GM08714 (cell line): ENCODE data around the gene CERKL.
A peak's percentile ranks its signal among the peaks of the same experiment; 100 is the strongest.

Experiments used
- H3K4me3 ChIP-seq: fragments of 200-500 bp; sonication (Bioruptor generic); 2 replicates; pipeline ENCODE4 v1.5.1; 2014; ENCODE audit warnings: mild to moderate bottlenecking, low read length, inconsistent platforms
- ZNF274 ChIP-seq: IDR thresholded peaks from 2 replicates; pipeline ENCODE4 v1.6.1; 2012; ENCODE audit warnings: mild to moderate bottlenecking, low read depth, low read length

Gene CERKL

DNA sequence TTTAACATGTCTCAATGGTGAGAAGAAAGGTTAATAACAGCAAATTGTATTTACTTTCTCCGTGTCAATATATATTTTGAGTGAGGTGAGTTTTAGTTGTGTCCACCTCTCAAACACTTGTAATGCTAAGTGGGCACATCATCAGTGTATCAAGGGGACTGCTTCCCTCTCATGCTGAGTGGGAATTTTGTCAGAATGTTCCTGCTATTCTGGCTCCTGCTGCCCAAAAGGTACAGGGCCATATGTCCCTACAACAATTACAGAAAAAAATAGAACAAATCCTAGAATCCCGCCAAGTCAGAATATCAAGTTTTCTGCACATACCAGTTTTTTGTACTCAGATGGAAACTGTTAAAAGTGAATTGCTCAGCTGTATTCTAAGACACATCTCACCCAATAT lies 5.4 kb upstream of the CERKL start:
- no peak for TF ChIP-seq ZNF274
- H3K4me3 ChIP-seq = no peak overlapping the region

DNA sequence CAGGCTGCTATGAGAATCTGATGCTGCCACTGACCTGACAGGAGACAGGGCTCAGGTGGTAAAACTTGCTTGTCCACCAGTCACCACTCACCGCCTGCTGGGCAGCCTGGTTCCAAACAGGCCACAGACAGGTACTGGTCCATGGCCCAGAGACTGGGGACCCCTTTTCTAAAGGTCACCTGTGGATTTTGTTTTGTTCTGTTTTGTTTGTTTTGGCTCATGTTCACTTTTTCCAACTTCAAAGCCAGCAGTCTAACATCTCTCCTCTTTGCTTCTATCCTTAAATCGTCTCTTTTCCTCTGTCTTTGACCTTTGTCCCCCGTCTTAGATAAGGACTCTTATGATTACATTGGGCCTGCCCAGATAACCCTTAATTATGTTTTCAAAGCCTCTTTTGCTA lies 3.3 kb upstream of the CERKL start:
- no peak overlapping the region for H3K4me3 ChIP-seq
- no peak for TF ChIP-seq ZNF274

DNA sequence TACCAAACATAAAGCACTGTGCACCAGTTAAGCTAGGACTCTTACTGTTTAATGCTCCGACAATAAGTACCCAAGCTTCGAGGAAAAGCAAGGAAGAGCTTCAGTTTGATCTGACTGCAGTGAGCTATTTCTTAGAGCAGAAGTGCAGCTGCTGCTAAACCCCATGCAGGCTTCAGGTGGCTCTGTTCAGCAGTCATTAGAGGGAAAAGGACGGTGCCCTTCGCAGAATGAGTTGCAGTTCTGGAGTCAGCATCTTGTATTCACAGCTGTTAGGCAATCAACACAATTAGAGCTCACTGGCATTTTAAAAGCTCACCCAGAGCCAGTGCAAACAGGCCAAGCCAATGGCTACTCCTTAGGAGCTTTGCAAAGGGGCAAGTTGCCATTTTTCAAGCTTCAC lies 1.5 kb upstream of the CERKL start:
- H3K4me3 ChIP-seq = no peak overlapping the region
- TF ChIP-seq ZNF274 = no peak

DNA sequence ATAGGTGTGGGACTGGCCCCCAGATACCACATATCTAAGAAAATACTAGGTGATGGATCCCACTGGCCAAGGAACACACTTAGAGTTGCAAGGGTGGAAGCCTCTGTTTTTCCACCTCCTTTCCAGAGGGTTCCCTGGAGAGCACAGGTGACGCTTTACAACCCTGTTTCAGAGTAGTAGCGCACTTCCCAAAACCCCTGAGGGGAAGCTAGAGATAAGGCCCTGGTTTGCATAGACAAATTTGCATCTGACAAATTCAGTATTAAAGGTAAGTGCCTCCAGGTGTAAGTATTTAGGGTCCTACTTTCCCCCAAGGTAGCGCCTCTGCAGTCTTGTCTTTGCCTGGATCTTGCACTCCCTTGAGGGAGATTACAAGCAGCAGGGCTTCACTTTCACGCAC lies 474 bp upstream of the CERKL start:
- no peak for TF ChIP-seq ZNF274
- peak overlapping the region; percentile 60; the same call in 1 of the 2 replicates for H3K4me3 ChIP-seq

DNA sequence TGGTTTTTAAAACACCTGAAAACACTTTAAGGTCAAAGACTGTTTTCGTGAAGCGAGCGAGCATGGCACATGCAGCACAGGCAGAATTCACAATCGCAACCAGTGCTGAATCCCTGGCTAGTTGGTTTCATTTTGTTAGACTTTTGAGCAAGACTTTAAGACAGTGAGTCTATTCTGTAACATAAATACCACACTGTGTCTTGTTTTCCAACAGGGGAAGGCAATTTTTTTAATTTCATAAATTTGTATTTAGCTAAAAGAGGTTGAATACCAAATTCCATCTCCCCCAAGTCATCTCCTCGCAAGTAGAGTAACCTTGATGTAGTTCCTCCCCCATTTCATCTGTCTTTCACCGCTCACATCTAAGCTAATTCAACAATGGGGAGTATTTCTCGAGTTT lies 1.4 kb downstream of the CERKL start:
- H3K4me3 ChIP-seq = no peak overlapping the region
- TF ChIP-seq ZNF274 = no peak

DNA sequence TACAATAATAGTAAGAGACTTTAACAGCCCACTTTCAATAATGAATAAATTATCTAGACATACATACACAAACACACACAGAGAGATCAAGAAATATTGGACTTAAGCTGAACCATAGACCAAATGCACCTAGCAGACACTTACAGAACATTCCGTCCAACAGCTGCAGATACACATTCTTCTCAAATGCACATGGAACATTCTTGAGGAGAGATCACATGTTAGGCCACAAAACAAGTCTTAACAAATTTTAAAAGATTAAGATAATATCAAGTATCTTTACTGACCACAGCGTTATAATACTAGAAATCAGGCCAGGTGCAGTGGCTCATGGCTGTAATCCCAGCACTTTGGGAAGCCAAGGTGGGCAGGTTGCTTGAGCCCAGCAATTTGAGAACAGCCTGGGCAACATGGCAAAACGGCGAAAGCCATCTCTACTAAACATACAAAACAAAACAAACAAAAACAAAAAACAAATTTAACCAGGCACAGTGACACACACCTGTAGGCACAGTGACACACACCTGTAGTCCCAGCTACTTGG lies 7.4 kb downstream of the CERKL start:
- H3K4me3 ChIP-seq = no peak overlapping the region
- TF ChIP-seq ZNF274 = no peak

DNA sequence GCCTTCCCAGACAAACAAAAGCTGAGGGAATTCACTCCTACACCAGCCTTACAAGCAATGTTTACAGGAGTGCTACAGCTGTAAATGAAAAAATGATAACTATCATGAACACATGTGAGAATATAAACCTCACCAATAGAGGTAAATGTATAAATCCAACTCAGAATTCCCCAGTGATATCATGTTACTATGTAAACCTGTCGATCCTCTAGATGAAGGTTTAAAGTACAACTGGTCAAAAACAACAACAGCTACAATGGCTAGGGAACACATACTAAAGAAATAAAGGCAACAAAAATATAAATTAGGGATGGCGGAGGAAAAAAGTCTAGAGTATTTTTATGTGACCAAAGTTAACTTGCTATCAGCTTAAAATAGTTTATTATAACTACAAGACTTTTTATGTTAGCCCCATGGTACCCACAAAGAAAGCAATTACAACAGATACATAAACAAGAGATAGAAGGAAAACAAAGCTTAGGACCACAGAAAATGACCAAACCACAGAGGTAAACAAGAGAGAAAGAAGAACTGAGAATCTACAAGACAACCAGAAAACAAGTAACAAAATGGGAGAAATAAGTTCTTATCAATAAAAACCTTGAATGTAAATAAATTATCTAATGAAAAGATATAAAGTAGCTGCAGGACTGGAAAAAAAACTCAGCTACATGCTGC lies 8.3 kb downstream of the CERKL start:
- TF ChIP-seq ZNF274 = no peak
- H3K4me3 ChIP-seq = no peak overlapping the region

DNA sequence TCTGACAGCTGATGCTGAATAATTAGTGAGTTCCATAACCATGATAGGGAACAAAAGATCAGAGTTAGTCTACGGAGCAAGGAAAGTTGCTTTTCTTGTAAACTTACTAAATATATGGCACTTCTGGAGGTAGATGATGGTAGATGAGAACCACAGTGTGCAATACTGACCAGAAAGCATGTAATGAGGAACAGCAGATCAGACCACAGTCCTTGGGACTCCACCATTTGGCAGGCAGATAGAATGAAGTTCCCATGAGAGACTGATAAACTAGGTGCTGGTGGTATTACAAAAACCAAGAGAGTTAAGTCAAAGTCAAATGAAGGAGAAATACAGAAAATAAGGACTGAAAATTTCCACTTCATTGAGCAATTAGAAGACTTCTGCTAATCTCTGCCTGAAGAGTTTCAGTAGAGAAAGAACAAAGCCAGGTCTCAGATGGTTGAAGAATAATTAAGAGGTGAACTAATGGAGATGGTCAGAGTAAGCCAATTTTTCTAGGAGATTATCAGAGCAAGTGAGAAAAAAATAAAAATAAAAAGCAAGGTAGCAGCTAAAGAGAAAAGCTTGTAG lies 10.4 kb downstream of the CERKL start:
- TF ChIP-seq ZNF274 = no peak
- H3K4me3 ChIP-seq = no peak overlapping the region

DNA sequence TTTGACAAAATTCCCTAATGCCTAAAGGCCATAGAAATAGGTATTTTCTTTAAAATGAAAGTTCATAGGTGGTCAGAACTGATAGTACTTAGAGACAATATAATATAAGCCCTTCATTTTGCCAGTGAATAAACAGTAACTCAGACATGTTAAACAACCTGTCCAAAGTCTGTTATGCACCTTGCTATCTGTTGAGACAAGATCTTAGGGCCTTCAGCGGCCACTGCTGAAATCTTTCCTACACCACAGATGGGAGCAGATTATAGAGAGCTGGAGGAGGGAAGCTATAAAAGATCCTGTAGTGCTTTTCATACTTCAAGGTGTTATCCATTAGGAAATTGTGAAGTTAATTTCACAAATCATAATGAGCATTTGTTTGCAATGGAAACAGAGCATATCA lies 13.8 kb downstream of the CERKL start:
- TF ChIP-seq ZNF274 = no peak
- no peak overlapping the region for H3K4me3 ChIP-seq

DNA sequence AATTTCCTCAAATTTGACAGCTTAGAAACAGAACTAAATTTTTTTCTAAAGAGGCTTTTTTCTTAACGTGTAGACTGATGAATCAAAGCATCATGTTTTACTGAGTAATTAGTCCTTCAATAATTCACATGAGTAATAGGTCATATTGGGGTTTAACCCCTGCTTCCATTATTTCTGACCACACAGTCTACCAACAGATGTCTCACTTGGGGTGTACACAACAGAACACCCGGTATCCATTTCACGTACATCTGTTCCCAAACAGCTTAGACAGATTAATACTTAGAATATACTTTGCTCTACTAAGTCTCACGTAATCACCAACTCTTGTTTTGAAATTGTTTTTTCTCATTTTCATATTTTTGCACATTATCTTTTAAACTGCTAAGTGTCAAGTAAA lies 14.8 kb downstream of the CERKL start:
- no peak overlapping the region for H3K4me3 ChIP-seq
- no peak for TF ChIP-seq ZNF274

DNA sequence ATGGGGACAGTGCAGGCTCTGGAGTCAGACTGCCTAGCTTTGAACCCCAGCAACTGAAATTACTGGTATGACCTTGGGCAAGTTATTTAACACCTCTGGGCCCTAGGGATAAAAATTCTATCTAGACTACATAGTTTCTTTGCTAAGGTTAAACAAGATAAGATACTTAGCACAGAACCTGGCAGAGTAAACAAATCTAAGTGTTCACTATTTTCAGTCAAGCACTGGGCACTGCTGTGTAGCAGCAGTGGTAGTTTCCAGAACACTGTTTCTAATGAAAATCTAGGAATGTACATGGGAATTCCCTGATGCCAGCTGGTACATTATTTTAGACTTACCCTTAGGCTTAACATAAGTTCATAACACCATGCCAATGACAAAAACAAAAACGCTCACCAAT lies 17.2 kb downstream of the CERKL start:
- TF ChIP-seq ZNF274 = no peak
- no peak overlapping the region for H3K4me3 ChIP-seq

DNA sequence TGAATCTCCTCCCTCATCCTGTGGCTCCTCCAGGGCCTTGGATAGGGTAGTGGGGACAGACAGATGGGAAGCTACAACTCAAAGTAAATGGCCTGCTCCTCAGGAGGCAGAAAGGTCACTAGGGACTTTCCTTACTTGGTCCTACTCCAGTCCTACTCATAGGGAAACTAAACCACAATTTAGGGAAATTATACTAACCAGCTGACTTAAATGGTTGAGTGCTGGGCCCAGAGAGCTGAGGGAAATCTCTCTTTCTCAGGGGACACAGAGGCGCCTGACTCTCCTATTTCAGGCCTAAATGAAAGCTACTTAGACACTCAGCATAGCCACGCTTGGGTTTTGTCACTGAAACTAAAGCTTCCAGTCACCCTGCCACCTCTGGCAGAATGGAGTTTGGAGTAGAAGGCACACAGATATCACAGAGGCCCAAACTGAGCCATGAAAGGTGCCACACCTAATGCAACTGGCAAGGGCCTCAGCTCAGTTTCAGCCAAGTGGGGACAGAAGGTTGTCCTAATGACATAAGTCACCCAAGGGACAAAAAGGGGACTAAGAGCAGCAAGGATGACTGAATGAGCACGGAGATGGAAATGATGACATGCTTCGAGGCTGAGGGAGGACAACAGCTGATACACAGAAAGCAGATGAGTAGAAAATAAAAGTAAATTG lies 24.0 kb downstream of the CERKL start:
- no peak for TF ChIP-seq ZNF274

DNA sequence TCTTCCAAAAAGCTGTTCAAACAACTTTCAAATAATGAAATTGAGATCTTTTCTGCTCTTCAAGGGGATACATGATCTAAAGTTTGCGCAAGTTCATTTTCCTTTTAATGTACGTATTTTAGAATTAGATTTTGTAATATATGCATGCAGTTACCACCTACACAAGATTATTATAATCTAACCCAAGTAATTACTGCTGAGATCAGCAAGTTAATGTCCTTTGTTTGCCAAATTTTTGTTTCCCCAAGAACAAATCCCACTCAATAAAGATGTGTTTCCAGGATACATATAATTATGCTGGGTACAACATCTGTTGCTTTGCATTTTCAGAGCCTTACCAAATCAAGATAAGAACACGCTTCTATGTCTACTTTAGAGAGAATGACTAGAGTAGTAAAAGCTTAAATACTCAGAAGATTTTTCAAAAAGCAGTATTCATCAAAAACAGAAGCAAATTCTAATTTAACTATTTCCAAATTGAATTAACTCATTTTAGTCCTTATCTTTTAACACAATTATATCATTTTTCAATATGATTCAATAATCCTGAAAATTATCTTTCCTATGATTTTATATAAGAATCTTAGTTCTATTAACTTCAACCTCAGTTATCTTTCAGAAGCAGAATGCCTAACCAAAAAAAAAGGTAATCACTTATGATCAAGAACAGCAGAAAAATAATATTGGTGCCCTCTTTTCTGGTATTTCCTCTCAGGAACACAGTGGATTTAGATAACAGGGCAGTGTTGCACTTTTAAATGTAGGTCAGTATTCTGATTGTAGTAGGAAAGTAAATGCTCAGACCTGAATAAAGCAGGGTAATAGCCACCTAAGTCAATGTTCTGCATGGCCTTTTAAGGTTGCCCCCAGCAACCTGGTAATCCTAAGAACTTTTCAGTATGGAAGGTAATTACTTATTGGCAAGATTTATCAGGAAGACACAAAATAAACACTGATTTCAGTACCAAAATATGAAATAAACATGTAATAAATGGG lies 28.0 kb downstream of the CERKL start:
- TF ChIP-seq ZNF274 = no peak

More for the DNA sequence above, 24.0 kb downstream of the CERKL start:
- no peak overlapping the region for H3K4me3 ChIP-seq

DNA sequence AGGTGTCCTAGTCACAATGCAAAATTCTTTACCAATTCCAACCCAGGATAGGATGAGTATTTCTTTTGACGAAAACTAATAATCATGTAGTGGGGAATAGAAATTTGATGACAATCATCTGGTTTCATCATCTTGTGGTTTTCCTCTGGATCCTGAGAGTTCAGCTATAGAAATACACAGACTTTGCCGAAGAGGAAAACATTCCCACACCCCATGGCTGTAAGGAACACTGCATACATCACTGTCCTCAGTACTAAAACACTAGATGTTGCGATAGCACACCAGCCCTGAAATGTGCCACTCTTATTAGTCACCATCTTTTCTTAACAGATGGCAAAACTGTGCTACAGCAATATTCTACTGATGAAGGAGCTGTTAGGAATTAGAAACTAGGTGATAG lies 29.4 kb downstream of the CERKL start:
- no peak overlapping the region for H3K4me3 ChIP-seq
- TF ChIP-seq ZNF274 = no peak

More for the DNA sequence above, 28.0 kb downstream of the CERKL start:
- H3K4me3 ChIP-seq = no peak overlapping the region
